ENCODE measurements around the gene GMPPA. TPM values are rescaled to one million over a fixed set of nuclear protein-coding genes. Genes with fewer than 3 reads are reported as not detected.

Gene GMPPA
- total and polyA plus RNA-seq, 9 of the 15 experiments (the other 6 are each of a cell fraction or from before 2014, with no cell fraction given): 7.0 to 101 (median 66.7) TPM

DNA sequence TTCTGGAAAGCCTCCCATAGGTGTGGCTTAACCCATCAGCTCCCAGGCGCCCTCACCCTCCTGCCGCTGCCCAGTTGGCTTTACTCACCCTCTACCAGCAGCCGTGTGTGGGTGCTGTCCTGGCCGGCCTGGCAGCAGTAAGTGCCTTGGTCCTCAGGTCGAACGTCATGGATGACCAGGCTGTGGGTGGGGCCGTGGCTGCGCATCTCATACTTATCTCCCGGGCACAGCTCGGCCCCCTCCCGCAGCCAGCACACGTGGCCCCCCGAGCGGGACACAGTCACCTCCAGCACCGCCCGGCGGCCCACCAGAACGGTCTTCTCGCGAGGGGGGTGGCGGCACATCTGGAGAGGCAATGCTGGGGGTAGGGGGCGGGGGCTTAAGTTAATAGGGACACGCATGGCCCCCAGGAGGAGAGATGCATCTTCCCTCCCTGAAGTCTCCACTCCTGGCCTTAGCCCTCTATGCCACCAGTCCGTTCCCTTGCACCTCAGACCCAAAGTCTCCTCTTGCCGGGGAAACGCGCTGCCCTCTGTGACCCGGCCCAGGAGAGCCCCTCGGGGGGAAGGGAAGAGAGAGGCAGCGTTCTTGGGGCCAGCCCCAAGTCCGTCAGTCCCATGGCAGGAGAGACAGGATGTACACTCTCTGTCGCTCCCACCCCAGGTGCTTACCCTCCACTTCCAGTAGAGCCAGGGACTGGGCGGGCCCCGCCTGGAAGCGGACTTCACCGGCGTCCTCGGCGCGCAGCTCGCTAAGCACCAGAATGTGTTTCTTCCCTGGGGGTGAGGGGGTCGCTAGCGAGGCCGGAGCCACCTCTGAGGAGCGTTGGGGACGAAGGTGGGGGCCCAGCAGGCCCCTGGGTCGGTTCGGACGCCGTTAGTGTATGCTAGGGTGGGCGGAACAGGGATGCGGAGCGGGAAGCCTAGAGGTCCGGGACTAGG, 53.0 kb downstream of the GMPPA start (continued):
- TF ChIP-seq TFAP4 (CRISPR knock-in tag; IDR thresholded peaks at IDR 0.05; ENCODE audit: borderline replicate concordance) (peak; percentile 4; the same call in 1 of the 2 replicates), USF2 (CRISPR knock-in tag; IDR thresholded peaks at IDR 0.05) (0 out of 2 replicates have a peak, but pooled peaks have one; percentile 40), ZNF239 (CRISPR knock-in tag; IDR thresholded peaks at IDR 0.05) (no peak), HNRNPUL1 (IDR thresholded peaks at IDR 0.05; ENCODE audit: low read length) (no peak), RREB1 (CRISPR knock-in tag; IDR thresholded peaks at IDR 0.05) (no peak), KLF16 (IDR thresholded peaks at IDR 0.05) (no peak), RB1 (IDR thresholded peaks at IDR 0.05; ENCODE audit: low read depth) (no peak), ETV6 (IDR thresholded peaks at IDR 0.05; ENCODE audit: borderline replicate concordance in 1 of 2, low read depth in 2 of 2, low read length in 1 of 2) (no peak), ETV6 (CRISPR knock-in tag; IDR thresholded peaks at IDR 0.05; ENCODE audit: borderline replicate concordance) (no peak), TEAD1 (CRISPR knock-in tag; IDR thresholded peaks at IDR 0.05) (peak in 1 of 2 experiments; percentile 12; a peak in 1 of 4 replicates), HSF4 (CRISPR knock-in tag; IDR thresholded peaks at IDR 0.05; ENCODE audit: borderline replicate concordance) (no peak), CREB1 (IDR thresholded peaks at IDR 0.05) (peak; percentile 51; the same call in 1 of the 2 replicates), CREB1 (CRISPR knock-in tag; IDR thresholded peaks at IDR 0.05) (0 out of 2 replicates have a peak, but pooled peaks have one; percentile 45), NRF1 (conservative IDR thresholded peaks at IDR 0.05 in 1 of 2, IDR thresholded peaks at IDR 0.05 in 1 of 2) (peak; percentile 69 to 71)
- TF ChIP-seq, protein P1, sequence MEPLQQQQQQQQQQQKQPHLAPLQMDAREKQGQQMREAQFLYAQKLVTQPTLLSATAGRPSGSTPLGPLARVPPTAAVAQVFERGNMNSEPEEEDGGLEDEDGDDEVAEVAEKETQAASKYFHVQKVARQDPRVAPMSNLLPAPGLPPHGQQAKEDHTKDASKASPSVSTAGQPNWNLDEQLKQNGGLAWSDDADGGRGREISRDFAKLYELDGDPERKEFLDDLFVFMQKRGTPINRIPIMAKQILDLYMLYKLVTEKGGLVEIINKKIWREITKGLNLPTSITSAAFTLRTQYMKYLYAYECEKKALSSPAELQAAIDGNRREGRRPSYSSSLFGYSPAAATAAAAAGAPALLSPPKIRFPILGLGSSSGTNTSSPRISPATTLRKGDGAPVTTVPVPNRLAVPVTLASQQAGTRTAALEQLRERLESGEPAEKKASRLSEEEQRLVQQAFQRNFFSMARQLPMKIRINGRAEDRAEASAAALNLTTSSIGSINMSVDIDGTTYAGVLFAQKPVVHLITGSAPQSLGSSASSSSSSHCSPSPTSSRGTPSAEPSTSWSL (CRISPR knock-in tag; IDR thresholded peaks at IDR 0.05; ENCODE audit: borderline replicate concordance): no peak
- TF ChIP-seq, protein P2, sequence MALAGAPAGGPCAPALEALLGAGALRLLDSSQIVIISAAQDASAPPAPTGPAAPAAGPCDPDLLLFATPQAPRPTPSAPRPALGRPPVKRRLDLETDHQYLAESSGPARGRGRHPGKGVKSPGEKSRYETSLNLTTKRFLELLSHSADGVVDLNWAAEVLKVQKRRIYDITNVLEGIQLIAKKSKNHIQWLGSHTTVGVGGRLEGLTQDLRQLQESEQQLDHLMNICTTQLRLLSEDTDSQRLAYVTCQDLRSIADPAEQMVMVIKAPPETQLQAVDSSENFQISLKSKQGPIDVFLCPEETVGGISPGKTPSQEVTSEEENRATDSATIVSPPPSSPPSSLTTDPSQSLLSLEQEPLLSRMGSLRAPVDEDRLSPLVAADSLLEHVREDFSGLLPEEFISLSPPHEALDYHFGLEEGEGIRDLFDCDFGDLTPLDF (CRISPR knock-in tag; IDR thresholded peaks at IDR 0.05): no peak

All from K562 (cell line).